GM12878 (cell line): ENCODE data around the gene ASAP2. TPM values are rescaled to one million over a fixed set of nuclear protein-coding genes. Genes with fewer than 3 reads are reported as not detected.

Experiments
- ATAC-seq: fragments of 200-7000 bp; cut with Tn5 transposase; 3 replicates; pipeline ENCODE4 v1.9.1; 2020; ENCODE audit warnings: mild to moderate bottlenecking, moderate library complexity
- BruUV-seq: library from RNA; stranded (reverse); fragments of 400-500 nt; replicated peaks from 2 replicates; lab custom pipeline; 2021; lab: Mats Ljungman, UMichigan
- CTCF ChIA-PET: fragments of 300-600 bp; sonication (Branson Sonifier 250); formaldehyde crosslinking; extraction: SDS; loops from one replicate; lab custom pipeline; 2021; ENCODE audit warnings: inconsistent platforms; lab: Yijun Ruan, JAX
- POLR2A ChIA-PET: fragments of 350-600 bp; formaldehyde crosslinking; extraction: SDS; loops from one replicate; lab custom pipeline; 2021; ENCODE audit warnings: inconsistent platforms; lab: Charles Lee
- RAD21 ChIA-PET: fragments of 300-600 bp; sonication (Branson Sonifier 250); formaldehyde crosslinking; loops from one replicate; lab custom pipeline; 2023; ENCODE audit warnings: antibody characterized with exemption; ENCODE audit not compliant: unreplicated experiment; lab: Charles Lee
- SMC1A ChIA-PET: fragments of 300-600 bp; sonication (Branson Sonifier 250); formaldehyde crosslinking; loops from one replicate; lab custom pipeline; 2023; ENCODE audit not compliant: unreplicated experiment, uncharacterized antibody; lab: Charles Lee
- DNase-seq: peaks from one replicate; pipeline ENCODE4 v3.0.0-alpha.2; 2011; ENCODE audit warnings: low read depth, low spot score
- FAIRE-seq: peaks from 3 replicates; lab custom pipeline; 2011; peaks lifted over from hg19 to GRCh38; lab: Jason Lieb, UNC
- H2AFZ ChIP-seq: 2 replicates; pipeline ENCODE4 v1.6.0; 2011; ENCODE audit warnings: low read depth, low read length, control low read depth; ENCODE audit not compliant: control insufficient read depth
- H3K27ac ChIP-seq: 2 replicates; pipeline ENCODE4 v1.5.1; 2011; ENCODE audit warnings: control low read depth; ENCODE audit not compliant: control insufficient read depth, insufficient read depth
- H3K27me3 ChIP-seq, 2 experiments: replicated peaks in 1 of 2; 2 replicates each; pipeline versions ENCODE4 v1.6.0 to v1.6.1; 2011; ENCODE audit warnings: low read length in 1 of 2; ENCODE audit not compliant: control insufficient read depth in 2 of 2, insufficient read depth in 2 of 2
- H3K36me3 ChIP-seq, 2 experiments: 2 replicates each; pipeline ENCODE4 v1.5.1; 2011; ENCODE audit warnings: low read length in 1 of 2; ENCODE audit not compliant: control insufficient read depth in 2 of 2, insufficient read depth in 2 of 2
- H3K4me1 ChIP-seq: 2 replicates; pipeline ENCODE4 v1.6.1; 2011; ENCODE audit warnings: mild to moderate bottlenecking, low read length, moderate library complexity, mixed read lengths; ENCODE audit not compliant: control insufficient read depth, insufficient read depth
- H3K4me2 ChIP-seq: 2 replicates; pipeline ENCODE4 v1.6.0; 2011; ENCODE audit warnings: control low read depth; ENCODE audit not compliant: control insufficient read depth, insufficient read depth
- H3K4me3 ChIP-seq: fragments of 200-600 bp; sonication (generic); 2 replicates; pipeline ENCODE4 v1.5.1; 2016
- H3K79me2 ChIP-seq: 2 replicates; pipeline ENCODE4 v1.6.0; 2011; ENCODE audit warnings: low read length; ENCODE audit not compliant: control insufficient read depth, insufficient read depth
- H3K9ac ChIP-seq: 2 replicates; pipeline ENCODE4 v1.8.0; 2011; ENCODE audit warnings: low read length, control low read depth, mixed read lengths; ENCODE audit not compliant: control insufficient read depth, insufficient read depth
- H3K9me3 ChIP-seq: replicated peaks from 3 replicates; pipeline ENCODE4 v1.5.1; 2011; ENCODE audit warnings: mild to moderate bottlenecking, low read length; ENCODE audit not compliant: control insufficient read depth, insufficient read depth
- H4K20me1 ChIP-seq: 2 replicates; pipeline ENCODE4 v1.6.0; 2011; ENCODE audit not compliant: control insufficient read depth, insufficient read depth
- HCFC1 ChIP-seq: fragments of 150-350 bp; IDR thresholded peaks from 2 replicates; pipeline ENCODE4 v1.6.1; 2014; ENCODE audit warnings: low read length
- IRF4 ChIP-seq: IDR thresholded peaks from 2 replicates; pipeline ENCODE4 v1.6.1; 2011; ENCODE audit warnings: low read depth, low read length
- KDM1A ChIP-seq: fragments of 200-600 bp; sonication (generic); IDR thresholded peaks from 2 replicates; pipeline ENCODE4 v1.6.1; 2016; ENCODE audit warnings: borderline replicate concordance
- MTA3 ChIP-seq: IDR thresholded peaks from 2 replicates; pipeline ENCODE4 v1.6.1; 2012; ENCODE audit warnings: low read length, inconsistent platforms, borderline replicate concordance
- POLR2AphosphoS2 ChIP-seq: IDR thresholded peaks from 2 replicates; pipeline ENCODE4 v1.6.1; 2011; ENCODE audit warnings: low read depth, mild to moderate bottlenecking, low read length, improper control_type of control experiment, moderate library complexity
- POU2F2 ChIP-seq: IDR thresholded peaks from 3 replicates; pipeline ENCODE4 v1.6.1; 2011; ENCODE audit warnings: low read depth, mild to moderate bottlenecking, low read length, borderline replicate concordance
- SP1 ChIP-seq: IDR thresholded peaks from one replicate; pipeline ENCODE4 v1.6.1; 2011; ENCODE audit warnings: low read depth, low read length
- SRF ChIP-seq, 2 experiments: IDR thresholded peaks; 2 replicates each; pipeline ENCODE4 v1.6.1; 2011; ENCODE audit warnings: low read depth in 2 of 2, low read length in 2 of 2, mild to moderate bottlenecking in 1 of 2, moderate library complexity in 1 of 2
- ZNF622 ChIP-seq: fragments of 450-650 bp; IDR thresholded peaks from 2 replicates; pipeline ENCODE4 v1.6.1; 2017; ENCODE audit warnings: mild to moderate bottlenecking, inconsistent platforms
- WGBS: methylation state at CpG from one replicate; pipeline ENCODE4 v1.1.6; 2016; ENCODE audit warnings: low lambda C conversion rate; ENCODE audit not compliant: insufficient replicate concordance, insufficient coverage; ENCODE audit errors: missing lambda C conversion rate; 5-methylcytosine and 5-hydroxymethylcytosine counted together
- in situ Hi-C: fragments of 300-500 bp; cut with MboI; formaldehyde crosslinking; loops from 9 replicates; pipeline ENCODE4 v1.14.3; 2018; ENCODE audit warnings: mixed read lengths
- intact Hi-C: fragments of 100-400 bp; cut with micrococcal nuclease; formaldehyde crosslinking; loops from one replicate; pipeline ENCODE4 v1.14.2; 2022; ENCODE audit not compliant: unreplicated experiment
- polyA plus RNA-seq, 11 experiments: library from polyadenylated mRNA; depleted of rRNA in 4 of 11; unstranded in 6 of 11; stranded (reverse) in 5 of 11; fragments of >200 nt; fragmentation: Nextera tagmentation in 4 of 11; fragmentation: Illumina TruSeq in 1 of 11; extraction: Ambion mirVana in 4 of 11; extraction: Trizol in 1 of 11; gene quantifications; 1 replicate in 1 of 11; 2 replicates in 10 of 11; pipeline versions ENCODE4 v1.2.1 to v1.2.3, GENCODE V29; 2011 to 2016; ENCODE audit warnings: inconsistent platforms in 2 of 11, missing spikeins in 2 of 11, low read depth in 1 of 11
- total RNA-seq, 4 experiments: library from RNA; depleted of rRNA in 3 of 4; stranded (reverse); fragments of >200 nt in 3 of 4; fragmentation: Illumina TruSeq in 1 of 4; extraction: Trizol in 1 of 4; gene quantifications; 2 replicates each; pipeline versions ENCODE4 v1.2.1 to v1.2.3, GENCODE V29; 2013 to 2021
- TF ChIP-seq, protein P1 (sequence below), 3 experiments: IDR thresholded peaks in 2 of 3; conservative IDR thresholded peaks in 1 of 3; 2 replicates each; pipeline ENCODE4 v1.5.1; 2011; ENCODE audit warnings: low read depth in 3 of 3, low read length in 3 of 3, mild to moderate bottlenecking in 3 of 3, control low read depth in 2 of 3, moderate library complexity in 2 of 3, inconsistent platforms in 1 of 3, mixed read lengths in 1 of 3; ENCODE audit not compliant: control insufficient read depth in 2 of 3, insufficient read depth in 1 of 3; ENCODE audit errors: extremely low read depth in 1 of 3
- TF ChIP-seq, protein P2 (sequence below): IDR thresholded peaks from 2 replicates; pipeline ENCODE4 v1.6.1; 2012; ENCODE audit warnings: low read length, inconsistent platforms
- TF ChIP-seq, protein P3 (sequence below): IDR thresholded peaks from 2 replicates; pipeline ENCODE4 v1.6.1; 2011; ENCODE audit warnings: low read depth, low read length, improper control_type of control experiment, borderline replicate concordance
- TF ChIP-seq, protein P4 (sequence below): fragments of 450-650 bp; IDR thresholded peaks from 2 replicates; pipeline ENCODE4 v1.6.1; 2018; ENCODE audit warnings: mild to moderate bottlenecking, low read depth, moderate library complexity; ENCODE audit not compliant: partially characterized antibody
- TF ChIP-seq, protein P5 (sequence below): fragments of 450-650 bp; IDR thresholded peaks from 2 replicates; pipeline ENCODE4 v1.6.1; 2017; ENCODE audit warnings: mild to moderate bottlenecking, low read depth, inconsistent platforms; ENCODE audit not compliant: poor library complexity, severe bottlenecking

The ASAP2 gene
- total and polyA plus RNA-seq, 10 of the 15 experiments (the other 5 are each of a cell fraction or from before 2014, with no cell fraction given): 0.05 to 0.27 (median 0.07) TPM; not detected in 4

DNA sequence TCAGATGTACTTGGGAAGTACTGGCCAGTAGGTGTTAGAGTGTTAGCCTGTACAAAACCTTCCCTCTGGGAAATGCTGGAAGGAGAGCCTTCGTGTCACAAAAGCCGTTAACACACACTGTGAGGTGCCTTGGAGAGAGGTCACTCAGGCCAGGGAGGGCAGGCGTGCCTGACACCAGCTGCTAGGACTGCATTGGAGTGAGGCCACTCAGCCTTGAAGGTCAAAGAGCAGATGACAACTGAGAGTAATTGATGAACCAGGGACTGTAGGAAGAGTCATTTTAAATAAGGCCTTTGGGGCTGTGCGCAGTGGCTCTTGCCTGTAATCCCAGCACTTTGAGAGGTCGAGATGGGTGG is 45.4 kb downstream of the ASAP2 start:
- FAIRE-seq (no peak), ATAC-seq (no peak), DNase-seq (no peak)
- Histone ChIP-seq H3K27me3 (no peaks in the 10 kb centered on the region; a peak in 1 of 4 replicates), H3K27ac (no peak overlapping the region), H3K4me2 (no peak overlapping the region), H3K4me1 (no peaks in the 10 kb centered on the region), H3K36me3 (no peaks in the 10 kb centered on the region), H2AFZ (no peak overlapping the region), H3K9ac (no peak overlapping the region), H4K20me1 (no peaks in the 10 kb centered on the region), H3K9me3 (no peaks in the 10 kb centered on the region), H3K4me3 (no peak overlapping the region), H3K79me2 (no peaks in the 10 kb centered on the region)
- CTCF ChIA-PET: interaction anchor here (1.1 kb wide), 1 partner anchor 79 kb away, joined by 3 read pairs; no protein-coding TSS in a partner anchor
- SMC1A ChIA-PET: no interaction called here
- 56% methylated on average over 5 of the region's 5 CpGs for WGBS
- POLR2A ChIA-PET: interaction anchor here (0.6 kb wide), 1 partner anchor 1874 kb away, joined by 4 read pairs; no protein-coding TSS in a partner anchor
- BruUV-seq: no TSS peak
- in situ Hi-C loops: no loop called here
- RAD21 ChIA-PET: no interaction called here
- intact Hi-C loops: no loop called here
- TF ChIP-seq SRF (IDR thresholded peaks at IDR 0.05; ENCODE audit: low read depth in 2 of 2, low read length in 2 of 2) (no peak), ZNF622 (no peak), MTA3 (no peak), HCFC1 (no peak), SP1 (no peak), POLR2AphosphoS2 (no peak), KDM1A (no peak), IRF4 (no peak), POU2F2 (no peak)
- TF ChIP-seq, protein P1, sequence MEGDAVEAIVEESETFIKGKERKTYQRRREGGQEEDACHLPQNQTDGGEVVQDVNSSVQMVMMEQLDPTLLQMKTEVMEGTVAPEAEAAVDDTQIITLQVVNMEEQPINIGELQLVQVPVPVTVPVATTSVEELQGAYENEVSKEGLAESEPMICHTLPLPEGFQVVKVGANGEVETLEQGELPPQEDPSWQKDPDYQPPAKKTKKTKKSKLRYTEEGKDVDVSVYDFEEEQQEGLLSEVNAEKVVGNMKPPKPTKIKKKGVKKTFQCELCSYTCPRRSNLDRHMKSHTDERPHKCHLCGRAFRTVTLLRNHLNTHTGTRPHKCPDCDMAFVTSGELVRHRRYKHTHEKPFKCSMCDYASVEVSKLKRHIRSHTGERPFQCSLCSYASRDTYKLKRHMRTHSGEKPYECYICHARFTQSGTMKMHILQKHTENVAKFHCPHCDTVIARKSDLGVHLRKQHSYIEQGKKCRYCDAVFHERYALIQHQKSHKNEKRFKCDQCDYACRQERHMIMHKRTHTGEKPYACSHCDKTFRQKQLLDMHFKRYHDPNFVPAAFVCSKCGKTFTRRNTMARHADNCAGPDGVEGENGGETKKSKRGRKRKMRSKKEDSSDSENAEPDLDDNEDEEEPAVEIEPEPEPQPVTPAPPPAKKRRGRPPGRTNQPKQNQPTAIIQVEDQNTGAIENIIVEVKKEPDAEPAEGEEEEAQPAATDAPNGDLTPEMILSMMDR (IDR thresholded peaks at IDR 0.05 in 2 of 3, conservative IDR thresholded peaks at IDR 0.05 in 1 of 3; ENCODE audit: control insufficient read depth in 2 of 3, extremely low read depth in 1 of 3, insufficient read depth in 1 of 3, low read depth in 3 of 3, low read length in 3 of 3): no peak
- TF ChIP-seq, protein P2, sequence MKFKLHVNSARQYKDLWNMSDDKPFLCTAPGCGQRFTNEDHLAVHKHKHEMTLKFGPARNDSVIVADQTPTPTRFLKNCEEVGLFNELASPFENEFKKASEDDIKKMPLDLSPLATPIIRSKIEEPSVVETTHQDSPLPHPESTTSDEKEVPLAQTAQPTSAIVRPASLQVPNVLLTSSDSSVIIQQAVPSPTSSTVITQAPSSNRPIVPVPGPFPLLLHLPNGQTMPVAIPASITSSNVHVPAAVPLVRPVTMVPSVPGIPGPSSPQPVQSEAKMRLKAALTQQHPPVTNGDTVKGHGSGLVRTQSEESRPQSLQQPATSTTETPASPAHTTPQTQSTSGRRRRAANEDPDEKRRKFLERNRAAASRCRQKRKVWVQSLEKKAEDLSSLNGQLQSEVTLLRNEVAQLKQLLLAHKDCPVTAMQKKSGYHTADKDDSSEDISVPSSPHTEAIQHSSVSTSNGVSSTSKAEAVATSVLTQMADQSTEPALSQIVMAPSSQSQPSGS: no peak
- TF ChIP-seq, protein P3, sequence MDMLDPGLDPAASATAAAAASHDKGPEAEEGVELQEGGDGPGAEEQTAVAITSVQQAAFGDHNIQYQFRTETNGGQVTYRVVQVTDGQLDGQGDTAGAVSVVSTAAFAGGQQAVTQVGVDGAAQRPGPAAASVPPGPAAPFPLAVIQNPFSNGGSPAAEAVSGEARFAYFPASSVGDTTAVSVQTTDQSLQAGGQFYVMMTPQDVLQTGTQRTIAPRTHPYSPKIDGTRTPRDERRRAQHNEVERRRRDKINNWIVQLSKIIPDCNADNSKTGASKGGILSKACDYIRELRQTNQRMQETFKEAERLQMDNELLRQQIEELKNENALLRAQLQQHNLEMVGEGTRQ: no peak
- TF ChIP-seq, protein P4, sequence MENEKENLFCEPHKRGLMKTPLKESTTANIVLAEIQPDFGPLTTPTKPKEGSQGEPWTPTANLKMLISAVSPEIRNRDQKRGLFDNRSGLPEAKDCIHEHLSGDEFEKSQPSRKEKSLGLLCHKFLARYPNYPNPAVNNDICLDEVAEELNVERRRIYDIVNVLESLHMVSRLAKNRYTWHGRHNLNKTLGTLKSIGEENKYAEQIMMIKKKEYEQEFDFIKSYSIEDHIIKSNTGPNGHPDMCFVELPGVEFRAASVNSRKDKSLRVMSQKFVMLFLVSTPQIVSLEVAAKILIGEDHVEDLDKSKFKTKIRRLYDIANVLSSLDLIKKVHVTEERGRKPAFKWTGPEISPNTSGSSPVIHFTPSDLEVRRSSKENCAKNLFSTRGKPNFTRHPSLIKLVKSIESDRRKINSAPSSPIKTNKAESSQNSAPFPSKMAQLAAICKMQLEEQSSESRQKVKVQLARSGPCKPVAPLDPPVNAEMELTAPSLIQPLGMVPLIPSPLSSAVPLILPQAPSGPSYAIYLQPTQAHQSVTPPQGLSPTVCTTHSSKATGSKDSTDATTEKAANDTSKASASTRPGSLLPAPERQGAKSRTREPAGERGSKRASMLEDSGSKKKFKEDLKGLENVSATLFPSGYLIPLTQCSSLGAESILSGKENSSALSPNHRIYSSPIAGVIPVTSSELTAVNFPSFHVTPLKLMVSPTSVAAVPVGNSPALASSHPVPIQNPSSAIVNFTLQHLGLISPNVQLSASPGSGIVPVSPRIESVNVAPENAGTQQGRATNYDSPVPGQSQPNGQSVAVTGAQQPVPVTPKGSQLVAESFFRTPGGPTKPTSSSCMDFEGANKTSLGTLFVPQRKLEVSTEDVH: no peak
- TF ChIP-seq, protein P5, sequence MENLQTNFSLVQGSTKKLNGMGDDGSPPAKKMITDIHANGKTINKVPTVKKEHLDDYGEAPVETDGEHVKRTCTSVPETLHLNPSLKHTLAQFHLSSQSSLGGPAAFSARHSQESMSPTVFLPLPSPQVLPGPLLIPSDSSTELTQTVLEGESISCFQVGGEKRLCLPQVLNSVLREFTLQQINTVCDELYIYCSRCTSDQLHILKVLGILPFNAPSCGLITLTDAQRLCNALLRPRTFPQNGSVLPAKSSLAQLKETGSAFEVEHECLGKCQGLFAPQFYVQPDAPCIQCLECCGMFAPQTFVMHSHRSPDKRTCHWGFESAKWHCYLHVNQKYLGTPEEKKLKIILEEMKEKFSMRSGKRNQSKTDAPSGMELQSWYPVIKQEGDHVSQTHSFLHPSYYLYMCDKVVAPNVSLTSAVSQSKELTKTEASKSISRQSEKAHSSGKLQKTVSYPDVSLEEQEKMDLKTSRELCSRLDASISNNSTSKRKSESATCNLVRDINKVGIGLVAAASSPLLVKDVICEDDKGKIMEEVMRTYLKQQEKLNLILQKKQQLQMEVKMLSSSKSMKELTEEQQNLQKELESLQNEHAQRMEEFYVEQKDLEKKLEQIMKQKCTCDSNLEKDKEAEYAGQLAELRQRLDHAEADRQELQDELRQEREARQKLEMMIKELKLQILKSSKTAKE: no peak
